GM12801 (cell line): ENCODE data around the gene ITGB5.

Experiments used
- TF ChIP-seq, protein P1 (sequence below): IDR thresholded peaks from one replicate; pipeline ENCODE4 v1.5.1; 2011; ENCODE audit warnings: control low read depth; ENCODE audit not compliant: insufficient read length; ENCODE audit errors: extremely low read depth

Gene ITGB5

DNA sequence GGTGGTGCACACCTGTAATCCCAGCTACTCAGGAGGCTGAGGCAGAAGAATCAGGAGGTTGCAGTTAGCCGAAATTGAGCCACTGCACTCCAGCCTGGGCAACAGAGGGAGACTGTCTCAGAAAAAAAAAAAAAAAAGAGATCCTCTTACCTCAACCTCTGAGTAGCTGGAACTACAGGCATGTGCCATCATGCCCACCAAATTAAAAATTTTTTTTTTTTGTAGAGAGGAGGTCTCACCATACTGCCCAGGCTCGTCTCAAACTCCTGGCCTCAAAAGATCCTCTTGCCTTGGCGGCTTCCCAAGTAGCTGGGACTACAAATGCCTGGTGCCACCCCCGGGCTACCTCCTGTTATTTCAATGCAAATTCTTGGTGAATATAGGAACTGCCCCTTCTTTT is 155.4 kb downstream of the ITGB5 start:
- TF ChIP-seq, protein P1, sequence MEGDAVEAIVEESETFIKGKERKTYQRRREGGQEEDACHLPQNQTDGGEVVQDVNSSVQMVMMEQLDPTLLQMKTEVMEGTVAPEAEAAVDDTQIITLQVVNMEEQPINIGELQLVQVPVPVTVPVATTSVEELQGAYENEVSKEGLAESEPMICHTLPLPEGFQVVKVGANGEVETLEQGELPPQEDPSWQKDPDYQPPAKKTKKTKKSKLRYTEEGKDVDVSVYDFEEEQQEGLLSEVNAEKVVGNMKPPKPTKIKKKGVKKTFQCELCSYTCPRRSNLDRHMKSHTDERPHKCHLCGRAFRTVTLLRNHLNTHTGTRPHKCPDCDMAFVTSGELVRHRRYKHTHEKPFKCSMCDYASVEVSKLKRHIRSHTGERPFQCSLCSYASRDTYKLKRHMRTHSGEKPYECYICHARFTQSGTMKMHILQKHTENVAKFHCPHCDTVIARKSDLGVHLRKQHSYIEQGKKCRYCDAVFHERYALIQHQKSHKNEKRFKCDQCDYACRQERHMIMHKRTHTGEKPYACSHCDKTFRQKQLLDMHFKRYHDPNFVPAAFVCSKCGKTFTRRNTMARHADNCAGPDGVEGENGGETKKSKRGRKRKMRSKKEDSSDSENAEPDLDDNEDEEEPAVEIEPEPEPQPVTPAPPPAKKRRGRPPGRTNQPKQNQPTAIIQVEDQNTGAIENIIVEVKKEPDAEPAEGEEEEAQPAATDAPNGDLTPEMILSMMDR: no peak

- TF ChIP-seq, protein P1: no peak
Measured at GRCh38 chr3:124730941-124731297, 156.2 kb downstream of the ITGB5 start.

DNA sequence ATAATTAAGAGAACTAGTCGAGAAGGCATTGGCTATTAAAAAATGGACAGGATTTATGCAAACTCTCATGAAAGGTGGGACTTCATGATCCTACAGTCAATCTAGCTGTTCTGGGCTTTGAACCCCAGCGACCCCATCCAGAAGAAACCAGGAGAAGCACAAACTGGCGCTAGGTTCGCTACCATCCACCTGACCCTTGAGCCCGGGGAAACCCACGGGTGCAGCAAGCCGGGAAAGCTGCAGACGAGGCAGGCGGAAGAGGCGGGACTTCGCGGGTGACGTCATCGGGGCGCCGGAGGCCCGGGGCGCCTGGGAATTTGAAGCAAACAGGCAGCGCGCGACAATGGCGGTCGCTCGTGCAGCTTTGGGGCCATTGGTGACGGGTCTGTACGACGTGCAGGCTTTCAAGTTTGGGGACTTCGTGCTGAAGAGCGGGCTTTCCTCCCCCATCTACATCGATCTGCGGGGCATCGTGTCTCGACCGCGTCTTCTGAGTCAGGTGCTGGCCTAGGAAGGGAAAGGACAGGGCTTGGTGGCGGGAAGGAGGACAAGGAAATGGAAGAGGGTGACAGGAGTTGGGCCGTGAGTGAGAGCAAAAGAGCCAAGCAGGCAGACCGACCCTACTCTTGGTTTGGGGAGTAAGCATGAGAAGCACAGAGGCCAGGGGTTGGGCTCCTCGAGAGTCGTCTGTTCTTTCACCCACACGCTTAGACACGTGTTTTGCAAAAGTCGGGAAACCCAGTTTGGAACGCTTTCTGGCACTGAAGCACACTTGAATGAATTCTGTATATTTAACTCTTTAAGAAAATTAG is 156.8 kb downstream of the ITGB5 start, which contains the start of gene UMPS:
UMPS (plus strand) TSS at position 324 of the 812 bp plus-strand sequence; CDS start at position 344, 20 bp downstream.
- TF ChIP-seq, protein P1: no peak

GRCh38 chr3:124722589-124722988 is 164.6 kb downstream of the ITGB5 start:
- TF ChIP-seq, protein P1: no peak

DNA sequence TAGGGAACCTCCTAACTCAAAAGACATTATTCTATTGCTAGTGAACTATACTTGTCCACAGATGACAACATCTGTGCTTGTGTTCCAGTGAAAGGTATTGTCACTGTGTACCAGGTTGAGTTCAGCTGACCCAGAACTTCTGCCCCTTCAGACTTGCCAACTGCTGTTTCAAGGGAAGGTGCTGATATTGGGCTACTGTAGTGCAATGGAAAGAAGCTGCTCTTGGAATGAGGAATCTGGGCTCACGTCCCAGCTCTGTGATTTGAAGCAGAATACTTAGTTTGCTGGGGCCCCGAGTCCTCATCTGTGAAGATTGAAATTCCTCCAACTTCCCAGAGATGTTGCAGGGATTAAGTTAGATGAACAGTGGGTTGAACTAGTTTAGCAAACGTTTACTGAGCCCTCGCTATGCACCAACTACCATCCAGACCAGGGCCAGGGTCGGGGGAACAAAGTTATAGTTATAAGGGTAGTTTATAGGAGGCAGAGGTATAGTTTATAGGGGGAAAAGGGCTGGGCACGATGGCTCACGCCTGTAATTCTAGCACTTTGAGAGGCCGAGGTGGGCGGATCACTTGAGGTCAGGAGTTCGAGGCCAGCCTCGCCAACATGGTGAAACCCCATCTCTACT is 172.8 kb downstream of the ITGB5 start:
- TF ChIP-seq, protein P1: no peak
